ENCODE data around the gene PCDHA13.

Gene PCDHA13

GRCh38 chr5:140923601-140924000 is 41.7 kb downstream of the PCDHA13 start:
- no peak overlapping the region for H3K4me2 ChIP-seq (ENCODE audit: low read length)
- H3K27me3 ChIP-seq (ENCODE audit: control insufficient read depth, insufficient read depth, low read length), result no peaks in the 10 kb centered on the region
- H2AFZ ChIP-seq, result no peak overlapping the region
- no peaks in the 10 kb centered on the region for H3K4me1 ChIP-seq
- H3K27ac ChIP-seq, result no peak overlapping the region
- H3K9ac ChIP-seq, result no peak overlapping the region
- no peaks in the 10 kb centered on the region for H3K9me3 ChIP-seq (ENCODE audit: control insufficient read depth, low read length)
- peaks cover 4% of the 10 kb centered on the region for H3K79me2 ChIP-seq
- H3K36me3 ChIP-seq (ENCODE audit: control insufficient read depth, insufficient read depth, low read length), result no peaks in the 10 kb centered on the region
- TF ChIP-seq CTCF (IDR thresholded peaks at IDR 0.05), result no peak
- H3K4me3 ChIP-seq (ENCODE audit: low read depth, low read length), result no peak overlapping the region

- H2AFZ ChIP-seq, result peak within 1 kb of the TSS; percentile 94
- H3K27ac ChIP-seq, result peak within 1 kb of the TSS; percentile 87
- H3K27me3 ChIP-seq (ENCODE audit: control insufficient read depth, insufficient read depth, low read length), result no peaks in the 10 kb centered on the region
- no peaks in the 10 kb centered on the region for H3K9me3 ChIP-seq (ENCODE audit: control insufficient read depth, low read length)
- H3K36me3 ChIP-seq (ENCODE audit: control insufficient read depth, insufficient read depth, low read length), result no peaks in the 10 kb centered on the region
- H3K4me3 ChIP-seq (ENCODE audit: low read depth, low read length), result peak within 1 kb of the TSS; percentile 77
- H3K79me2 ChIP-seq, result peaks cover 4% of the 10 kb centered on the region
- H3K4me1 ChIP-seq, result peaks cover 6% of the 10 kb centered on the region
- peak within 1 kb of the TSS; percentile 61 for H3K9ac ChIP-seq
- H3K4me2 ChIP-seq (ENCODE audit: low read length), result peak within 1 kb of the TSS; percentile 90
- TF ChIP-seq CTCF (IDR thresholded peaks at IDR 0.05), result no peak
Observed at GRCh38 chr5:140925806-140926442, 44.0 kb downstream of the PCDHA13 start, which contains the start of gene PCDHAC1. Gene PCDHAC1, plus strand, starts transcription at chr5:140926299. Its CDS starts 594 bp downstream, at chr5:140926893.

GRCh38 chr5:140926443-140927227 is 44.7 kb downstream of the PCDHA13 start:
- Histone ChIP-seq H3K36me3 (ENCODE audit: control insufficient read depth, insufficient read depth, low read length) (no peaks in the 10 kb centered on the region), H3K9me3 (ENCODE audit: control insufficient read depth, low read length) (no peaks in the 10 kb centered on the region), H2AFZ (peak overlapping the region; percentile 94), H3K27me3 (ENCODE audit: control insufficient read depth, insufficient read depth, low read length) (no peaks in the 10 kb centered on the region), H3K4me3 (ENCODE audit: low read depth, low read length) (peak overlapping the region; percentile 77), H3K4me2 (ENCODE audit: low read length) (peak overlapping the region; percentile 90), H3K4me1 (peaks cover 6% of the 10 kb centered on the region), H3K79me2 (peaks cover 4% of the 10 kb centered on the region), H3K9ac (peak overlapping the region; percentile 61), H3K27ac (peak overlapping the region; percentile 87)
- TF ChIP-seq CTCF (IDR thresholded peaks at IDR 0.05), result peak; percentile 91

GRCh38 chr5:140927228-140927573 is 45.3 kb downstream of the PCDHA13 start:
- Histone ChIP-seq H3K4me1 (peaks cover 6% of the 10 kb centered on the region), H3K27ac (peak overlapping the region; percentile 87), H3K79me2 (peaks cover 4% of the 10 kb centered on the region), H2AFZ (peak overlapping the region; percentile 94), H3K9me3 (ENCODE audit: control insufficient read depth, low read length) (no peaks in the 10 kb centered on the region), H3K4me2 (ENCODE audit: low read length) (peak overlapping the region; percentile 90), H3K9ac (peak overlapping the region; percentile 61), H3K4me3 (ENCODE audit: low read depth, low read length) (peak overlapping the region; percentile 77), H3K36me3 (ENCODE audit: control insufficient read depth, insufficient read depth, low read length) (no peaks in the 10 kb centered on the region), H3K27me3 (ENCODE audit: control insufficient read depth, insufficient read depth, low read length) (no peaks in the 10 kb centered on the region)
- TF ChIP-seq CTCF (IDR thresholded peaks at IDR 0.05), result no peak

All from parathyroid adenoma (tissue), 2 donors.